HG03064 (cell line): ENCODE results near the gene TMTC1.

Experiments
- ATAC-seq: cut with Tn5 transposase; IDR thresholded peaks from one replicate; pipeline ENCODE4 v1.9.1; 2021; ENCODE audit warnings: low read depth; ENCODE audit not compliant: unreplicated experiment

TMTC1 gene

GRCh38 chr12:29503283-29503682 is 280.5 kb downstream of the TMTC1 start:
- ATAC-seq: no peak

- ATAC-seq: no peak
Observed at GRCh38 chr12:29499235-29499634, 284.5 kb downstream of the TMTC1 start.

GRCh38 chr12:29497588-29497987 is 286.2 kb downstream of the TMTC1 start, which contains the start of gene OVCH1:
TSS of gene OVCH1 (minus strand) at chr12:29497686. CDS start at chr12:29497686, 0 bp downstream.
- no peak for ATAC-seq

- no peak for ATAC-seq
Observed at GRCh38 chr12:29492891-29493290, 290.9 kb downstream of the TMTC1 start.

- no peak for ATAC-seq
Observed at GRCh38 chr12:29486972-29487371, 296.8 kb downstream of the TMTC1 start.

GRCh38 chr12:29463198-29463597 is 320.5 kb downstream of the TMTC1 start:
- no peak for ATAC-seq

GRCh38 chr12:29460082-29460481 is 323.7 kb downstream of the TMTC1 start:
- no peak for ATAC-seq

- ATAC-seq: no peak
Observed at GRCh38 chr12:29455087-29455486, 328.7 kb downstream of the TMTC1 start.

GRCh38 chr12:29451888-29452287 is 331.9 kb downstream of the TMTC1 start:
- no peak for ATAC-seq
